ENCODE measurements around the gene OR2C1. TPM values are rescaled to one million over a fixed set of nuclear protein-coding genes. Genes with fewer than 3 reads are reported as not detected.

OR2C1 gene
- total RNA-seq, 2 donors from 2014 or later: not detected

Other genes starting within 250 kb of the OR2C1 start
- gene ZNF205, start 243.3 kb upstream of the OR2C1 start, total RNA-seq: under 1 TPM; 0.12 to 0.28 TPM
- 10 to 100 TPM; 12.2 to 16.3 TPM for gene ZNF213, start 220.9 kb upstream of the OR2C1 start, total RNA-seq
- gene OR1F1, start 167.7 kb upstream of the OR2C1 start, total RNA-seq: under 1 TPM in 1 of 2 donors, not detected in 1; 0.35 TPM
- 10 to 100 TPM; 14.8 to 15.5 TPM for gene ZNF200, start 120.7 kb upstream of the OR2C1 start, total RNA-seq
- gene MEFV, start 99.3 kb upstream of the OR2C1 start, total RNA-seq: under 1 TPM; 0.14 to 0.21 TPM
- gene ZNF263, start 72.4 kb upstream of the OR2C1 start, total RNA-seq: 10 to 100 TPM; 26.0 to 30.7 TPM
- 10 to 100 TPM in 1 of 2 donors, 1 to 10 TPM in 1; 10.0 to 10.3 TPM for gene TIGD7, start 50.5 kb upstream of the OR2C1 start, total RNA-seq
- gene ZNF75A, start 50.4 kb upstream of the OR2C1 start, total RNA-seq: 10 to 100 TPM; 28.3 to 40.4 TPM
- gene ZSCAN32, start 45.1 kb downstream of the OR2C1 start, total RNA-seq: 10 to 100 TPM; 17.8 to 20.5 TPM
- gene ZNF174, start 45.3 kb downstream of the OR2C1 start, total RNA-seq: 10 to 100 TPM; 11.4 to 12.2 TPM
- gene ZNF597, start 87.6 kb downstream of the OR2C1 start, total RNA-seq: 1 to 10 TPM; 3.8 to 4.5 TPM
- 10 to 100 TPM; 58.5 to 69.7 TPM for gene NAA60, start 87.8 kb downstream of the OR2C1 start, total RNA-seq
- gene C16orf90, start 139.6 kb downstream of the OR2C1 start, total RNA-seq: not detected
- gene CLUAP1, start 145.1 kb downstream of the OR2C1 start, total RNA-seq: 10 to 100 TPM; 16.8 to 18.2 TPM
- gene NLRC3, start 221.5 kb downstream of the OR2C1 start, total RNA-seq: 10 to 100 TPM; 24.1 to 28.8 TPM